Activated naive CD4-positive, alpha-beta T cell treated with Interleukin-2 at 50 U/mL for 16 hours (primary cell): ENCODE results near the gene S100A2.

Source experiments
- DNase-seq: peaks from one replicate; pipeline ENCODE4 v3.0.0-alpha.2; 2020

S100A2 gene

GRCh38 chr1:153543736-153544135, 21.9 kb downstream of the S100A2 start:
- DNase-seq: no peak

- DNase-seq: no peak
These were observed 22.5 kb downstream of the S100A2 start for GRCh38 chr1:153542956-153543711.

- DNase-seq: no peak
These were observed 23.7 kb downstream of the S100A2 start for GRCh38 chr1:153541641-153542590.

- peak; percentile 58 for DNase-seq
These were observed 25.0 kb downstream of the S100A2 start, which contains the start of gene S100A5 for GRCh38 chr1:153540394-153541361. TSS of gene S100A5 (minus strand) at chr1:153540934. CDS start at chr1:153540191, 743 bp downstream.

- no peak for DNase-seq
These were observed 26.1 kb downstream of the S100A2 start for GRCh38 chr1:153539395-153540093.

GRCh38 chr1:153538315-153538821, 27.3 kb downstream of the S100A2 start:
- DNase-seq: no peak

- no peak for DNase-seq
These were observed 28.3 kb downstream of the S100A2 start for GRCh38 chr1:153537376-153537730.

- no peak for DNase-seq
These were observed 28.8 kb downstream of the S100A2 start for GRCh38 chr1:153536671-153537375.

GRCh38 chr1:153536012-153536670, 29.5 kb downstream of the S100A2 start:
- peak; percentile 84 for DNase-seq

- peak; percentile 45 for DNase-seq
These were observed 30.2 kb downstream of the S100A2 start, which contains the start of gene S100A6 for GRCh38 chr1:153535242-153536011. TSS of gene S100A6 (minus strand) at chr1:153535991. CDS start at chr1:153535339, 652 bp downstream.

- no peak for DNase-seq
These were observed 30.8 kb downstream of the S100A2 start for GRCh38 chr1:153534925-153535241.

- DNase-seq: no peak
These were observed 31.3 kb downstream of the S100A2 start for GRCh38 chr1:153534226-153534924.

GRCh38 chr1:153533689-153534201, 31.9 kb downstream of the S100A2 start:
- peak; percentile 24 for DNase-seq

- DNase-seq: peak; percentile 82
These were observed 32.7 kb downstream of the S100A2 start for GRCh38 chr1:153532769-153533599.

- DNase-seq: peak; percentile 49
These were observed 33.5 kb downstream of the S100A2 start for GRCh38 chr1:153532181-153532580.

GRCh38 chr1:153531638-153532037, 34.0 kb downstream of the S100A2 start:
- no peak for DNase-seq

- DNase-seq: no peak
These were observed 38.0 kb downstream of the S100A2 start for GRCh38 chr1:153527683-153528040.
